Mesothelial cell of epicardium (in vitro differentiated cells): ENCODE data around the gene ZNF630. TPM values are rescaled to one million over a fixed set of nuclear protein-coding genes. Genes with fewer than 3 reads are reported as not detected.
"Not testable (repeated sequence)": the region's sequence is repeated elsewhere in the genome, so short reads cannot be mapped to it uniquely, and the experiment has no call there.

Source experiments
- DNase-seq, 2 experiments: peaks; one replicate each; pipeline ENCODE4 v3.0.0; 2021; ENCODE audit warnings: low spot score in 2 of 2; ENCODE audit not compliant: unreplicated experiment in 2 of 2
- H3K27ac Mint-ChIP-seq: 2 replicates; pipeline ENCODE4 v1.8.0; 2021; ENCODE audit warnings: mixed read lengths
- H3K27me3 Mint-ChIP-seq: 2 replicates; pipeline ENCODE4 v1.8.0; 2021; ENCODE audit warnings: low read depth, mixed read lengths
- H3K36me3 Mint-ChIP-seq: 2 replicates; pipeline ENCODE4 v1.8.0; 2021; ENCODE audit warnings: mixed read lengths
- H3K4me1 Mint-ChIP-seq: 2 replicates; pipeline ENCODE4 v1.8.0; 2021; ENCODE audit warnings: mixed read lengths
- H3K4me3 Mint-ChIP-seq: 2 replicates; pipeline ENCODE4 v1.8.0; 2021; ENCODE audit warnings: mild to moderate bottlenecking, moderate library complexity, mixed read lengths
- H3K9me3 Mint-ChIP-seq: 2 replicates; pipeline ENCODE4 v1.8.0; 2021; ENCODE audit warnings: mixed read lengths
- total RNA-seq: library from RNA; stranded (reverse); gene quantifications from 3 replicates; pipeline ENCODE4 v1.2.1, GENCODE V29; 2021
- TF ChIP-seq, protein P1 (sequence below): fragments of 200-600 bp; sonication (generic); IDR thresholded peaks from one replicate; pipeline ENCODE4 v1.5.0; 2021; ENCODE audit warnings: antibody characterized with exemption; ENCODE audit not compliant: unreplicated experiment

Gene ZNF630
- total RNA-seq, 1 donor from 2014 or later, result 6.6 TPM

- DNase-seq, result no peak
- peaks cover 5% of the 10 kb centered on the region for H3K4me1 Mint-ChIP-seq
- no peaks in the 10 kb centered on the region for H3K27me3 Mint-ChIP-seq
- TF ChIP-seq, protein P1, sequence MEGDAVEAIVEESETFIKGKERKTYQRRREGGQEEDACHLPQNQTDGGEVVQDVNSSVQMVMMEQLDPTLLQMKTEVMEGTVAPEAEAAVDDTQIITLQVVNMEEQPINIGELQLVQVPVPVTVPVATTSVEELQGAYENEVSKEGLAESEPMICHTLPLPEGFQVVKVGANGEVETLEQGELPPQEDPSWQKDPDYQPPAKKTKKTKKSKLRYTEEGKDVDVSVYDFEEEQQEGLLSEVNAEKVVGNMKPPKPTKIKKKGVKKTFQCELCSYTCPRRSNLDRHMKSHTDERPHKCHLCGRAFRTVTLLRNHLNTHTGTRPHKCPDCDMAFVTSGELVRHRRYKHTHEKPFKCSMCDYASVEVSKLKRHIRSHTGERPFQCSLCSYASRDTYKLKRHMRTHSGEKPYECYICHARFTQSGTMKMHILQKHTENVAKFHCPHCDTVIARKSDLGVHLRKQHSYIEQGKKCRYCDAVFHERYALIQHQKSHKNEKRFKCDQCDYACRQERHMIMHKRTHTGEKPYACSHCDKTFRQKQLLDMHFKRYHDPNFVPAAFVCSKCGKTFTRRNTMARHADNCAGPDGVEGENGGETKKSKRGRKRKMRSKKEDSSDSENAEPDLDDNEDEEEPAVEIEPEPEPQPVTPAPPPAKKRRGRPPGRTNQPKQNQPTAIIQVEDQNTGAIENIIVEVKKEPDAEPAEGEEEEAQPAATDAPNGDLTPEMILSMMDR, result peak; percentile 57
- no peak overlapping the region for H3K4me3 Mint-ChIP-seq
- H3K9me3 Mint-ChIP-seq, result peaks cover 23% of the 10 kb centered on the region
- H3K27ac Mint-ChIP-seq, result peak overlapping the region; percentile 35
- H3K36me3 Mint-ChIP-seq, result peaks cover 2% of the 10 kb centered on the region
These were observed 45.9 kb downstream of the ZNF630 start for GRCh38 chrX:48025561-48025960.

DNA sequence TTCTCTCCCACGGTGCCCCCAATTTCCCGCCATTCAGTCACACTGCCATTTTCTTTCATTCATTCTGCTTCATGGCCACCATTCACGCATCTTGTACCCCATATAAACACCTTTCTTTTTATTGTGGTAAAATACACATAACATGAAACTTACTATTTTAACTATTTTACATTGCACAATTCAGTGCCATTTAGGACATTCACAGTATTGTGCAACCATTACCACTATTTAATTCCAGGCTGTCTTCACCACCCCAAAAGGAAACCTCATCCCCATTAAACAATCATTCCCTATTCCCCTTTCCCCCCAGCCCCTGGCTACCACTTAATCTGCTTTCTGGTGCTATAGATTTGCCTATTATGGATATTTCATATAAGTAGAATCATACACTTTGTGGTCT lies 48.7 kb downstream of the ZNF630 start:
- peak overlapping the region; percentile 34 for H3K4me3 Mint-ChIP-seq
- TF ChIP-seq, protein P1, result no peak
- peaks cover 2% of the 10 kb centered on the region for H3K36me3 Mint-ChIP-seq
- no peak overlapping the region for H3K27ac Mint-ChIP-seq
- peaks cover 7% of the 10 kb centered on the region for H3K4me1 Mint-ChIP-seq
- peaks cover 23% of the 10 kb centered on the region for H3K9me3 Mint-ChIP-seq
- H3K27me3 Mint-ChIP-seq, result no peaks in the 10 kb centered on the region
- no peak for DNase-seq

GRCh38 chrX:48022100-48022499 lies 49.3 kb downstream of the ZNF630 start:
- H3K4me1 Mint-ChIP-seq, result peaks cover 7% of the 10 kb centered on the region
- H3K9me3 Mint-ChIP-seq, result peaks cover 23% of the 10 kb centered on the region
- TF ChIP-seq, protein P1, result no peak
- H3K36me3 Mint-ChIP-seq, result peaks cover 2% of the 10 kb centered on the region
- H3K4me3 Mint-ChIP-seq, result no peak overlapping the region
- DNase-seq, result no peak
- no peaks in the 10 kb centered on the region for H3K27me3 Mint-ChIP-seq
- no peak overlapping the region for H3K27ac Mint-ChIP-seq

DNA sequence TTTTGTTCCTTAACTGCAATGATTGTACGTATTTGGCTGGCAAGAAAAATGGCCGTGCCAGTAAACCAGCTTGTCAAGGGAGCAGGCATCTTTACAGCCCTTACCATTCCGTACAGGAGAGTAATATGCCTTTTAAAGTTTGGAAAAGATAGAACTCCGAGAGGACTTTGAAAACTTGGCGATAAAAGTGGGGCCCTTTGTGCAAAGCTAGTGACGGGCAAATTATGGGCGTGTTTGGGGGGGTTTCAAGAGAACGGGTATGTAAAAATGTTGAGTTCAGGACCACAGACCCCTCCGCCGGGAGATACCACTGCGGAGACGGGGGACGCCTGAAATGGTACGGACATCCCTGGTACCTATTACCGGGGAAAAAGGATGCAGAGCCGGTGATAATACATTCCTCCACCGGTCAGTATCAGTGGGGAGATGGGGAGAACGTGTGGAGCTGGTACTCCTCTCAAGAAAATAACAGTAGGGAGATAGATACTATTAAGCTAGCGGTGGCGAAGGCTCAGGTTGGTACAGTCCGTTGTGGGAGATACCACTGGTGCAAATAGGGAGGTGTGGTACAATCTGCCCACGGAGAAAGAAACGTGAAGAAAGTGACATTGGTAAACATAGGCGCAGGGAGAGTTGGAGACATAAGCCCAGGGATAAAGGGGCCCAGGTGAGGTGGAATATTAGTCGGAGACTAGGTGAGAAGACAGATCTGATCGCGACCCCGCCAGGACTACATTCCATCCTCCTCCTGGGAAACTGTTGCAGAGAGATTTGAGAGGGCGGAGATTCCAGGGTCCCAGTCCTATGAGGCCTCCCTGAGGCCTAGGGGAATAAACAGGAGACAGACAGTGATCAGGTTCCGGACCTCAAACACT lies 50.2 kb downstream of the ZNF630 start:
- Mint-ChIP-seq H3K9me3 (peaks cover 20% of the 10 kb centered on the region), H3K36me3 (peaks cover 2% of the 10 kb centered on the region), H3K4me3 (peak overlapping the region; percentile 90), H3K27me3 (no peaks in the 10 kb centered on the region), H3K4me1 (peaks cover 4% of the 10 kb centered on the region), H3K27ac (peak overlapping the region; percentile 99)
- peak in 1 of 2 experiments; percentile 74 for DNase-seq
- TF ChIP-seq, protein P1, result no peak

GRCh38 chrX:48020472-48020871 lies 51.0 kb downstream of the ZNF630 start:
- peaks cover 20% of the 10 kb centered on the region for H3K9me3 Mint-ChIP-seq
- not testable (repeated sequence) for DNase-seq, H3K4me1 Mint-ChIP-seq, H3K36me3 Mint-ChIP-seq, H3K27me3 Mint-ChIP-seq, H3K27ac Mint-ChIP-seq
- H3K4me3 Mint-ChIP-seq, result peak overlapping the region; percentile 90

DNA sequence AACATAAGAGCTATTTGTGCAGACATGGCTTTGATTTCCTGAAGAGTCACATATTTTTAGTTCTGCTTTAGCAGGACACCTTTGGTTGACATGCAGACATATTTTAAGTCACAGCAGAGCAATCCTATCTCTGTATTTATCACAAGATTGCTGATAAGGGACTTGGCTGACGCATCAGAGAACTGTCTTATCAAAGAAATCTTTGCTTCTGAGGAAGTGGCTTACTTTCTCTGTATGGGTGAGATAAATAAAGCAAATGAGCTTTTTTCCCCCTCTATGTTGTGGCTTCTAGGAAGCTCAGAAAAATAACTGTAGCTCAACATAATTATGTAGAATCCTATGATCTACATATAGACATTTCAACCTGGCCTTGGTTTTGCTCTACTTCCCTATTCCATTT lies 51.5 kb downstream of the ZNF630 start:
- not testable (repeated sequence) for H3K27ac Mint-ChIP-seq, DNase-seq, H3K4me1 Mint-ChIP-seq, H3K27me3 Mint-ChIP-seq, H3K36me3 Mint-ChIP-seq, H3K4me3 Mint-ChIP-seq
- peaks cover 20% of the 10 kb centered on the region for H3K9me3 Mint-ChIP-seq

GRCh38 chrX:48016583-48017310 lies 54.7 kb downstream of the ZNF630 start:
- not testable (repeated sequence) for H3K27ac Mint-ChIP-seq, H3K9me3 Mint-ChIP-seq, H3K27me3 Mint-ChIP-seq, DNase-seq, H3K36me3 Mint-ChIP-seq, H3K4me3 Mint-ChIP-seq, H3K4me1 Mint-ChIP-seq

DNA sequence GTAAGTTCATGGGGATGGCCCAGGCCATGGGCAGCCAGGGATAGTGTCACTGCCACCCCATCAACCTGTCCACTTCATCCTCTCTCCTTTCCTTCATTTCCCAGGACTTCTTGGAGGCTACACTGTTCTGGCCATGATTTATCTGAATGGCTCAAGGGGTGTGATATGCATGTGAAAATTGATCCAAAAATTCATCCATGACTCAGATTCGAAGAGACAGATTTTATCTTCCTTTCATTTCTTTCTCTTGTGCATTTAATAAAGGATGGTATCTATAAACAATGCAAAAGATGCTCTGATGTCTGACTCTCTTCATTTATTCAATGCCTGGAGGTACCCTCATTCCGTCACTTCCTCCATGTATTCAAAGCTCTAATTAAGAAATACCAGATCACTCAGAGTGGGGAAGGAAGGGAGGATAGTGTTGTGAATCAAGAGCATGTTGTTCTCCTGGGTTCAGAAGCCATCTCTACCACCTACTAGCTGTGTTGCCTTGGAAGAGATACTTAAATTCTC lies 61.9 kb downstream of the ZNF630 start:
- not testable (repeated sequence) for H3K9me3 Mint-ChIP-seq, H3K36me3 Mint-ChIP-seq, DNase-seq, H3K27ac Mint-ChIP-seq, H3K27me3 Mint-ChIP-seq, H3K4me3 Mint-ChIP-seq, H3K4me1 Mint-ChIP-seq
